Osteoblast (primary cell): ENCODE data around the gene SORCS2. TPM values are rescaled to one million over a fixed set of nuclear protein-coding genes. Genes with fewer than 3 reads are reported as not detected.

Experiments used
- DNase-seq: peaks from one replicate; pipeline ENCODE4 v3.0.0; 2011; ENCODE audit warnings: low spot score, mixed read lengths; ENCODE audit not compliant: insufficient read length; ENCODE audit errors: missing footprints
- H2AFZ ChIP-seq: 2 replicates; pipeline ENCODE4 v1.6.0; 2011; ENCODE audit warnings: mild to moderate bottlenecking, low read length
- H3K27ac ChIP-seq: 2 replicates; pipeline ENCODE4 v1.5.1; 2011; ENCODE audit warnings: mild to moderate bottlenecking, low read depth, low read length, moderate library complexity
- H3K27me3 ChIP-seq: 2 replicates; pipeline ENCODE4 v1.6.0; 2012; ENCODE audit warnings: mild to moderate bottlenecking, control low read depth, inconsistent platforms, low read length, moderate library complexity; ENCODE audit not compliant: insufficient read depth
- H3K36me3 ChIP-seq: 2 replicates; pipeline ENCODE4 v1.5.1; 2011; ENCODE audit warnings: mild to moderate bottlenecking, low read length, control low read depth, moderate library complexity; ENCODE audit not compliant: insufficient read depth
- H3K4me1 ChIP-seq: 2 replicates; pipeline ENCODE4 v1.5.1; 2011; ENCODE audit warnings: mild to moderate bottlenecking, low read length, control low read depth, moderate library complexity; ENCODE audit not compliant: insufficient read depth
- H3K4me2 ChIP-seq: 2 replicates; pipeline ENCODE4 v1.6.0; 2011; ENCODE audit warnings: mild to moderate bottlenecking, low read length; ENCODE audit not compliant: insufficient read depth
- H3K4me3 ChIP-seq: fragments of 200-600 bp; sonication (generic); 3 replicates; pipeline ENCODE4 v1.5.1; 2012; ENCODE audit warnings: mild to moderate bottlenecking, low read length, inconsistent platforms; ENCODE audit not compliant: insufficient read depth
- H3K79me2 ChIP-seq: 2 replicates; pipeline ENCODE4 v1.6.0; 2012; ENCODE audit warnings: mild to moderate bottlenecking, low read length, control low read depth, inconsistent platforms; ENCODE audit not compliant: insufficient read depth
- H3K9me3 ChIP-seq: 2 replicates; pipeline ENCODE4 v1.5.1; 2011; ENCODE audit warnings: low read depth, low read length, control low read depth
- H4K20me1 ChIP-seq: 2 replicates; pipeline ENCODE4 v1.6.0; 2012; ENCODE audit warnings: mild to moderate bottlenecking, low read length, control low read depth; ENCODE audit not compliant: insufficient read depth
- total RNA-seq: library from RNA; depleted of rRNA; stranded (reverse); fragments of >200 nt; gene quantifications from 2 replicates; pipeline ENCODE4 v1.2.3, GENCODE V29; 2012
- TF ChIP-seq, protein P1 (sequence below): IDR thresholded peaks from 2 replicates; pipeline ENCODE4 v1.5.1; 2011; ENCODE audit warnings: mild to moderate bottlenecking, low read depth, low read length, moderate library complexity; ENCODE audit errors: extremely low read depth

The SORCS2 gene
- total RNA-seq, 1 donor, result 9.0 TPM

- H3K4me3 ChIP-seq, result no peak overlapping the region
- H3K36me3 ChIP-seq, result no peaks in the 10 kb centered on the region
- DNase-seq, result no peak
- H3K4me2 ChIP-seq, result no peak overlapping the region
- no peaks in the 10 kb centered on the region for H3K79me2 ChIP-seq
- peaks cover 12% of the 10 kb centered on the region for H3K27me3 ChIP-seq
- TF ChIP-seq, protein P1, sequence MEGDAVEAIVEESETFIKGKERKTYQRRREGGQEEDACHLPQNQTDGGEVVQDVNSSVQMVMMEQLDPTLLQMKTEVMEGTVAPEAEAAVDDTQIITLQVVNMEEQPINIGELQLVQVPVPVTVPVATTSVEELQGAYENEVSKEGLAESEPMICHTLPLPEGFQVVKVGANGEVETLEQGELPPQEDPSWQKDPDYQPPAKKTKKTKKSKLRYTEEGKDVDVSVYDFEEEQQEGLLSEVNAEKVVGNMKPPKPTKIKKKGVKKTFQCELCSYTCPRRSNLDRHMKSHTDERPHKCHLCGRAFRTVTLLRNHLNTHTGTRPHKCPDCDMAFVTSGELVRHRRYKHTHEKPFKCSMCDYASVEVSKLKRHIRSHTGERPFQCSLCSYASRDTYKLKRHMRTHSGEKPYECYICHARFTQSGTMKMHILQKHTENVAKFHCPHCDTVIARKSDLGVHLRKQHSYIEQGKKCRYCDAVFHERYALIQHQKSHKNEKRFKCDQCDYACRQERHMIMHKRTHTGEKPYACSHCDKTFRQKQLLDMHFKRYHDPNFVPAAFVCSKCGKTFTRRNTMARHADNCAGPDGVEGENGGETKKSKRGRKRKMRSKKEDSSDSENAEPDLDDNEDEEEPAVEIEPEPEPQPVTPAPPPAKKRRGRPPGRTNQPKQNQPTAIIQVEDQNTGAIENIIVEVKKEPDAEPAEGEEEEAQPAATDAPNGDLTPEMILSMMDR, result no peak
- no peak overlapping the region for H3K27ac ChIP-seq
- H3K4me1 ChIP-seq, result no peaks in the 10 kb centered on the region
- no peak overlapping the region for H2AFZ ChIP-seq
- no peaks in the 10 kb centered on the region for H3K9me3 ChIP-seq
- no peaks in the 10 kb centered on the region for H4K20me1 ChIP-seq
Measured at GRCh38 chr4:7223541-7223940, 31.2 kb downstream of the SORCS2 start.

- no peak overlapping the region for H3K4me3 ChIP-seq
- H3K9me3 ChIP-seq, result no peaks in the 10 kb centered on the region
- H3K36me3 ChIP-seq, result no peaks in the 10 kb centered on the region
- no peak overlapping the region for H3K27ac ChIP-seq
- H3K4me2 ChIP-seq, result no peak overlapping the region
- H2AFZ ChIP-seq, result no peak overlapping the region
- H4K20me1 ChIP-seq, result no peaks in the 10 kb centered on the region
- DNase-seq, result no peak
- H3K79me2 ChIP-seq, result no peaks in the 10 kb centered on the region
- H3K4me1 ChIP-seq, result no peaks in the 10 kb centered on the region
- TF ChIP-seq, protein P1, result no peak
- H3K27me3 ChIP-seq, result peaks cover 12% of the 10 kb centered on the region
Measured at GRCh38 chr4:7224001-7224400, 31.7 kb downstream of the SORCS2 start.

DNA sequence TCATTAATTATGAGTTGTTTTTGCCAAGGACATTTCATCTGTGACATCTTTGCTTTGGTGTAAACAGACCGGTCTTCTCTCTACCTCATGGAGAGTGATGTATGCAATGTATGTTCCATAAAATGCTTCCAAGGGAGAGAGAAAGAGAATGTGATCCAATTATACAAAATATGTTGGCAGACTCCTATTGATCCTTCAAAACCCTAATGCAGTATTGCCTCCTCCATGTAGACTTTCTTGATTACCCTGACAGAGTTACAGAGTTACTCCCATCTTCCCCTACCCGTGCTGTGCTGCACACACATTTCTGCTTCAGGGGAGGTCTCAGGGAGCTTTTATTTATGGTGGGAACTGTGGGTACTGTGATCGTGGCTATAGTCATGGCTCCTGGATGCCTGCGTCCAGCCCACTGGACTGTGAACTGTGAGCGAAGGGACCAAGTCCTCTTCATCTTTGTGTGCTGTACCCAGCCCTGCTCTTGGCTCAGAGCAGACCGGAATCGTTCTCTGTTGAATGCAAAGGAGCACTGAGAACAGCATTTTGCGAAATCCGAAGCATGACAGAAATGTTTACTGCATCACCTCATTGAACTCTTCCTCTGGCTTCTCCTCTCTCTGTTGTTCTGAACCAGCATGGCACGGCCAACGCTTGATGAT lies 32.7 kb downstream of the SORCS2 start:
- Histone ChIP-seq H4K20me1 (no peaks in the 10 kb centered on the region), H3K79me2 (no peaks in the 10 kb centered on the region), H3K27ac (no peak overlapping the region), H3K4me1 (no peaks in the 10 kb centered on the region), H3K4me3 (no peak overlapping the region), H3K9me3 (no peaks in the 10 kb centered on the region), H3K27me3 (peaks cover 12% of the 10 kb centered on the region), H2AFZ (no peak overlapping the region), H3K4me2 (no peak overlapping the region), H3K36me3 (no peaks in the 10 kb centered on the region)
- TF ChIP-seq, protein P1, result no peak
- no peak for DNase-seq

- no peaks in the 10 kb centered on the region for H3K36me3 ChIP-seq
- no peaks in the 10 kb centered on the region for H3K4me1 ChIP-seq
- no peaks in the 10 kb centered on the region for H3K79me2 ChIP-seq
- H3K4me3 ChIP-seq, result no peak overlapping the region
- no peak overlapping the region for H3K4me2 ChIP-seq
- no peaks in the 10 kb centered on the region for H3K9me3 ChIP-seq
- H2AFZ ChIP-seq, result no peak overlapping the region
- no peaks in the 10 kb centered on the region for H4K20me1 ChIP-seq
- TF ChIP-seq, protein P1, result no peak
- no peak for DNase-seq
- H3K27me3 ChIP-seq, result peaks cover 10% of the 10 kb centered on the region
- no peak overlapping the region for H3K27ac ChIP-seq
Measured at GRCh38 chr4:7226439-7226838, 34.1 kb downstream of the SORCS2 start.
